Lung (tissue), 12 donors: ENCODE data around the gene ANKZF1. TPM values are rescaled to one million over a fixed set of nuclear protein-coding genes. Genes with fewer than 3 reads are reported as not detected.
A peak's percentile ranks its signal among the peaks of the same experiment; 100 is the strongest.

Experiments
- ATAC-seq: fragments of 200-7000 bp; cut with Tn5 transposase; one replicate; pipeline ENCODE4 v1.9.1; 2020; ENCODE audit warnings: moderate number of reproducible peaks; ENCODE audit not compliant: insufficient read depth, low FRiP score
- DNase-seq, 3 donors: peaks; one replicate each; pipeline ENCODE4 v3.0.0-alpha.2; 2013 to 2017
- H3K27ac ChIP-seq, 2 donors: one replicate each; pipeline ENCODE4 v1.5.1; 2013; ENCODE audit warnings: mild to moderate bottlenecking in 2 of 2, moderate library complexity in 2 of 2, control low read depth in 1 of 2, inconsistent platforms in 1 of 2, low read depth in 1 of 2, low read length in 1 of 2
- H3K27me3 ChIP-seq, 3 donors: one replicate each; pipeline ENCODE4 v1.5.1; 2013; ENCODE audit warnings: low read length in 2 of 3; ENCODE audit not compliant: control insufficient read depth in 3 of 3, insufficient read depth in 3 of 3
- H3K36me3 ChIP-seq, 4 donors: one replicate each; pipeline ENCODE4 v1.5.1; 2013; ENCODE audit warnings: low read length in 4 of 4, mild to moderate bottlenecking in 1 of 4, moderate library complexity in 1 of 4; ENCODE audit not compliant: control insufficient read depth in 4 of 4, insufficient read depth in 4 of 4
- H3K4me1 ChIP-seq, 5 donors: one replicate each; pipeline ENCODE4 v1.5.1; 2013; ENCODE audit warnings: low read length in 5 of 5, mild to moderate bottlenecking in 2 of 5, moderate library complexity in 1 of 5; ENCODE audit not compliant: control insufficient read depth in 5 of 5, insufficient read depth in 5 of 5
- H3K4me3 ChIP-seq: one replicate; pipeline ENCODE4 v1.5.1; 2013; ENCODE audit warnings: mild to moderate bottlenecking, control low read depth, moderate library complexity
- H3K9ac ChIP-seq, 2 donors: one replicate each; pipeline ENCODE4 v1.5.1; 2013; ENCODE audit warnings: low read length in 2 of 2, control low read depth in 1 of 2; ENCODE audit not compliant: insufficient read depth in 1 of 2
- H3K9me3 ChIP-seq, 4 donors: one replicate each; pipeline ENCODE4 v1.5.1; 2013; ENCODE audit warnings: low read length in 3 of 4, mild to moderate bottlenecking in 1 of 4, moderate library complexity in 1 of 4; ENCODE audit not compliant: control insufficient read depth in 4 of 4, insufficient read depth in 3 of 4
- CTCF ChIP-seq: IDR thresholded peaks from 2 replicates; pipeline ENCODE4 v1.5.1; 2012; ENCODE audit warnings: mild to moderate bottlenecking; ENCODE audit errors: control extremely low read depth, extremely low read depth
- WGBS, 2 donors: extraction: QIAGEN DNeasy Blood & Tissue Kit; methylation state at CpG; one replicate each; pipeline ENCODE4 v1.1.7; 2013; 5-methylcytosine and 5-hydroxymethylcytosine counted together
- polyA plus RNA-seq, 2 donors: library from polyadenylated mRNA; stranded (reverse); fragments of 200-250 nt; gene quantifications; one replicate each; pipeline ENCODE4 v1.2.1, GENCODE V29; 2013
- total RNA-seq, 2 donors: library from RNA; depleted of rRNA in 1 of 2; stranded (reverse); fragments of >200 nt in 1 of 2; gene quantifications; one replicate each; pipeline ENCODE4 v1.2.1, GENCODE V29; 2014 to 2021
- donor health status: control.
- donor health status: control.
- donor health status: Bipolar disorder and iron deficiency.
- donor health status: healthy.
- donor health status: DM: yes; HTN: yes; CAD: no.

ANKZF1 gene
- total and polyA plus RNA-seq, 4 donors: 22.3 to 101 (median 34.2) TPM

GRCh38 chr2:219228041-219228910 is 1.3 kb upstream of the ANKZF1 start:
- Histone ChIP-seq H3K9me3 (no peaks in the 10 kb centered on the region), H3K27ac (peak overlapping the region; percentile 95 to 98), H3K27me3 (no peaks in the 10 kb centered on the region), H3K9ac (peak overlapping the region; percentile 72 to 77), H3K4me1 (peaks cover 4 to 26% (median 9%) of the 10 kb centered on the region in 5 donors), H3K4me3 (peak overlapping the region; percentile 87), H3K36me3 (peaks cover 12 to 36% (median 29%) of the 10 kb centered on the region in 4 donors)
- DNase-seq (peak in 1 of 3 donors; percentile 20), ATAC-seq (no peak)
- no peak for TF ChIP-seq CTCF
- WGBS, 2 donors: 31 to 36% methylated on average over 7 of the region's 7 CpGs

- H3K9ac ChIP-seq: peak overlapping the region; percentile 72 to 77
- DNase-seq (peak in 1 of 3 donors; percentile 11), ATAC-seq (no peak)
- H3K4me1 ChIP-seq: peaks cover 4 to 26% (median 9%) of the 10 kb centered on the region in 5 donors
- no peaks in the 10 kb centered on the region for H3K9me3 ChIP-seq
- peak overlapping the region; percentile 87 for H3K4me3 ChIP-seq
- peak overlapping the region; percentile 95 to 98 for H3K27ac ChIP-seq
- no peaks in the 10 kb centered on the region for H3K27me3 ChIP-seq
- WGBS, 2 donors: 2% methylated on average over 19 of the region's 19 CpGs
- H3K36me3 ChIP-seq: peaks cover 16 to 36% (median 28%) of the 10 kb centered on the region in 4 donors
- TF ChIP-seq CTCF: no peak
Observed at GRCh38 chr2:219228911-219229304, 698 bp upstream of the ANKZF1 start.

GRCh38 chr2:219230059-219230540 is 494 bp downstream of the ANKZF1 start:
- peak in 2 of 3 donors; percentile 46 for DNase-seq
- no peak for TF ChIP-seq CTCF
- WGBS, 2 donors: 0 to 1% methylated on average over 24 of the region's 24 CpGs
- Histone ChIP-seq H3K4me3 (peak overlapping the region; percentile 78), H3K36me3 (peaks cover 18 to 37% (median 27%) of the 10 kb centered on the region in 4 donors), H3K9ac (peak overlapping the region; percentile 53 to 85), H3K27me3 (no peaks in the 10 kb centered on the region), H3K27ac (peak overlapping the region; percentile 87 to 98), H3K9me3 (no peaks in the 10 kb centered on the region), H3K4me1 (peaks cover 4 to 26% (median 9%) of the 10 kb centered on the region in 5 donors)
- ATAC-seq: no peak
